GM12878 (cell line): ENCODE measurements around the gene SLC39A11.

Source experiments
- CBX5 ChIP-seq: sonication (generic); IDR thresholded peaks from 2 replicates; pipeline ENCODE4 v1.6.1; 2016; ENCODE audit warnings: low read depth, moderate library complexity, mild to moderate bottlenecking, inconsistent platforms
- CREB1 ChIP-seq: IDR thresholded peaks from 2 replicates; pipeline ENCODE4 v1.6.1; 2012; ENCODE audit warnings: low read depth, mild to moderate bottlenecking, inconsistent platforms
- LARP7 ChIP-seq: fragments of 450-650 bp; IDR thresholded peaks from 2 replicates; pipeline ENCODE4 v1.6.1; 2017; ENCODE audit warnings: mild to moderate bottlenecking
- TAF1 ChIP-seq: IDR thresholded peaks from 2 replicates; pipeline ENCODE4 v1.6.1; 2011; ENCODE audit warnings: mild to moderate bottlenecking, low read depth, low read length, borderline replicate concordance
- TF ChIP-seq, protein P1 (sequence below), 3 experiments: IDR thresholded peaks in 2 of 3; conservative IDR thresholded peaks in 1 of 3; 2 replicates each; pipeline ENCODE4 v1.5.1; 2011; ENCODE audit warnings: low read depth in 3 of 3, low read length in 3 of 3, mild to moderate bottlenecking in 3 of 3, control low read depth in 2 of 3, moderate library complexity in 2 of 3, inconsistent platforms in 1 of 3, mixed read lengths in 1 of 3; ENCODE audit not compliant: control insufficient read depth in 2 of 3, insufficient read depth in 1 of 3; ENCODE audit errors: extremely low read depth in 1 of 3
- TF ChIP-seq, protein P2 (sequence below): IDR thresholded peaks from 2 replicates; pipeline ENCODE4 v1.6.1; 2012; ENCODE audit warnings: low read length, inconsistent platforms

DNA sequence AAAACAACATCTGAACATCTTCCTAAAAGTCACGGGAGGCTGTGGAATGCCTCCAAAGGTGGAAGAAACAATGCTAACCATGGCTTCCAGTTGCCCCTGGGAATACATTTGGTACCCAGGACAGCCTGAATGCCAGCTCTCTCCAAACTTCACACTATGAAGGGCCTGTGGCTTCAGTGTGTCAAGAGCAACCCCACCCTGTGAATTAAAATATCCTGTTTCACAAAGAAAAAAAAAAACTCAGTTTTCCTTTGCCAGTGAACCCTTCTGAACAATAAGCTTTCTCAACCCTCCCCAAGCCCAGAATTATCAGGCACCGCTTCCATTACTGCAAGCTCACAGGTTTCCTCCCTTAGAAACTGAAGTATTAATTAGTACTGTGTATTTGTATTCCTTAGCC lies 69.8 kb downstream of the SLC39A11 start:
- TF ChIP-seq, protein P1, sequence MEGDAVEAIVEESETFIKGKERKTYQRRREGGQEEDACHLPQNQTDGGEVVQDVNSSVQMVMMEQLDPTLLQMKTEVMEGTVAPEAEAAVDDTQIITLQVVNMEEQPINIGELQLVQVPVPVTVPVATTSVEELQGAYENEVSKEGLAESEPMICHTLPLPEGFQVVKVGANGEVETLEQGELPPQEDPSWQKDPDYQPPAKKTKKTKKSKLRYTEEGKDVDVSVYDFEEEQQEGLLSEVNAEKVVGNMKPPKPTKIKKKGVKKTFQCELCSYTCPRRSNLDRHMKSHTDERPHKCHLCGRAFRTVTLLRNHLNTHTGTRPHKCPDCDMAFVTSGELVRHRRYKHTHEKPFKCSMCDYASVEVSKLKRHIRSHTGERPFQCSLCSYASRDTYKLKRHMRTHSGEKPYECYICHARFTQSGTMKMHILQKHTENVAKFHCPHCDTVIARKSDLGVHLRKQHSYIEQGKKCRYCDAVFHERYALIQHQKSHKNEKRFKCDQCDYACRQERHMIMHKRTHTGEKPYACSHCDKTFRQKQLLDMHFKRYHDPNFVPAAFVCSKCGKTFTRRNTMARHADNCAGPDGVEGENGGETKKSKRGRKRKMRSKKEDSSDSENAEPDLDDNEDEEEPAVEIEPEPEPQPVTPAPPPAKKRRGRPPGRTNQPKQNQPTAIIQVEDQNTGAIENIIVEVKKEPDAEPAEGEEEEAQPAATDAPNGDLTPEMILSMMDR (IDR thresholded peaks at IDR 0.05 in 2 of 3, conservative IDR thresholded peaks at IDR 0.05 in 1 of 3; ENCODE audit: control insufficient read depth in 2 of 3, extremely low read depth in 1 of 3, insufficient read depth in 1 of 3, low read depth in 3 of 3, low read length in 3 of 3): no peak
- TF ChIP-seq CREB1: no peak
- no peak for TF ChIP-seq LARP7
- TF ChIP-seq, protein P2, sequence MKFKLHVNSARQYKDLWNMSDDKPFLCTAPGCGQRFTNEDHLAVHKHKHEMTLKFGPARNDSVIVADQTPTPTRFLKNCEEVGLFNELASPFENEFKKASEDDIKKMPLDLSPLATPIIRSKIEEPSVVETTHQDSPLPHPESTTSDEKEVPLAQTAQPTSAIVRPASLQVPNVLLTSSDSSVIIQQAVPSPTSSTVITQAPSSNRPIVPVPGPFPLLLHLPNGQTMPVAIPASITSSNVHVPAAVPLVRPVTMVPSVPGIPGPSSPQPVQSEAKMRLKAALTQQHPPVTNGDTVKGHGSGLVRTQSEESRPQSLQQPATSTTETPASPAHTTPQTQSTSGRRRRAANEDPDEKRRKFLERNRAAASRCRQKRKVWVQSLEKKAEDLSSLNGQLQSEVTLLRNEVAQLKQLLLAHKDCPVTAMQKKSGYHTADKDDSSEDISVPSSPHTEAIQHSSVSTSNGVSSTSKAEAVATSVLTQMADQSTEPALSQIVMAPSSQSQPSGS: no peak
- TF ChIP-seq CBX5: no peak
- TF ChIP-seq TAF1: no peak
